ENCODE data around the gene POU2AF1.

The POU2AF1 gene

GRCh38 chr11:111412293-111412692 lies 33.2 kb upstream of the POU2AF1 start:
- Histone ChIP-seq H3K79me2 (ENCODE audit: low read length) (no peaks in the 10 kb centered on the region), H3K9me2 (replicated peaks; ENCODE audit: insufficient read depth, low read length) (no peaks in the 10 kb centered on the region), H3K4me2 (ENCODE audit: low read depth, low read length) (peak overlapping the region; percentile 22; the same call in 1 of the 2 replicates), H3K9me3 (replicated peaks; ENCODE audit: insufficient read depth, low read length) (no peaks in the 10 kb centered on the region), H3K27me3 (replicated peaks; ENCODE audit: insufficient read depth, low read length) (no peaks in the 10 kb centered on the region), H3K9ac (ENCODE audit: low read length) (no peak overlapping the region), H3K36me3 (replicated peaks; ENCODE audit: insufficient read depth, low read length) (no peaks in the 10 kb centered on the region), H3F3A (ENCODE audit: insufficient read depth, low read length) (peaks cover 21% of the 10 kb centered on the region), H4K20me1 (ENCODE audit: insufficient read depth, low read length) (no peaks in the 10 kb centered on the region), H3K4me3 (ENCODE audit: low read length) (no peak overlapping the region), H2AFZ (ENCODE audit: low read length) (peak overlapping the region; percentile 13), H3K27ac (ENCODE audit: low read length) (peak overlapping the region; percentile 41; the same call in 1 of the 2 replicates), H3K4me1 (ENCODE audit: low read length) (peaks cover 87% of the 10 kb centered on the region)
- peak; percentile 54 for DNase-seq
- TF ChIP-seq EZH2phosphoT487 (IDR thresholded peaks at IDR 0.05; ENCODE audit: low read length), result no peak
- no peak for TF ChIP-seq EZH2 (optimal IDR thresholded peaks at IDR 0.05; ENCODE audit: low read depth, low read length)
- TF ChIP-seq, protein P1, sequence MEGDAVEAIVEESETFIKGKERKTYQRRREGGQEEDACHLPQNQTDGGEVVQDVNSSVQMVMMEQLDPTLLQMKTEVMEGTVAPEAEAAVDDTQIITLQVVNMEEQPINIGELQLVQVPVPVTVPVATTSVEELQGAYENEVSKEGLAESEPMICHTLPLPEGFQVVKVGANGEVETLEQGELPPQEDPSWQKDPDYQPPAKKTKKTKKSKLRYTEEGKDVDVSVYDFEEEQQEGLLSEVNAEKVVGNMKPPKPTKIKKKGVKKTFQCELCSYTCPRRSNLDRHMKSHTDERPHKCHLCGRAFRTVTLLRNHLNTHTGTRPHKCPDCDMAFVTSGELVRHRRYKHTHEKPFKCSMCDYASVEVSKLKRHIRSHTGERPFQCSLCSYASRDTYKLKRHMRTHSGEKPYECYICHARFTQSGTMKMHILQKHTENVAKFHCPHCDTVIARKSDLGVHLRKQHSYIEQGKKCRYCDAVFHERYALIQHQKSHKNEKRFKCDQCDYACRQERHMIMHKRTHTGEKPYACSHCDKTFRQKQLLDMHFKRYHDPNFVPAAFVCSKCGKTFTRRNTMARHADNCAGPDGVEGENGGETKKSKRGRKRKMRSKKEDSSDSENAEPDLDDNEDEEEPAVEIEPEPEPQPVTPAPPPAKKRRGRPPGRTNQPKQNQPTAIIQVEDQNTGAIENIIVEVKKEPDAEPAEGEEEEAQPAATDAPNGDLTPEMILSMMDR (IDR thresholded peaks at IDR 0.05; ENCODE audit: low read length), result no peak

DNA sequence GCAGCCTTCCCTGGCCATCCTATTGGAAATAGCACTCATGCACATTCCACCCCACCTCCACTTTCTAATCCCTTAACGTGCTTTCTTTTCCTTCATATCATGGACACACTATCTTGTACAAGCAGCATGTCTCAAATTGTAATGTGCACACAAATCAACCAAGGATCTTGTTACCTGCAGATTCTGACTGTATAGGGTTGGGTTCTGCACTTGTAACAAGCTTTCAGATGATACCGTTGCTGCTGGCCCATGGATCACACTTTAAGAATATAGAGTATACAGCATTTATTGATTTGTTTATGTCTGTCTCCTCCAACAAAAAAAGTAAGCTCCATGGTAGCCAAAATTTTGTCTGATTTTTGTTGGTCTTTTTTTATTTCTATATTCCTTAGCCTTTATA lies 32.4 kb upstream of the POU2AF1 start:
- H3K36me3 ChIP-seq (replicated peaks; ENCODE audit: insufficient read depth, low read length), result no peaks in the 10 kb centered on the region
- H3K4me1 ChIP-seq (ENCODE audit: low read length), result peaks cover 78% of the 10 kb centered on the region
- H3K4me3 ChIP-seq (ENCODE audit: low read length), result no peak overlapping the region
- TF ChIP-seq EZH2 (optimal IDR thresholded peaks at IDR 0.05; ENCODE audit: low read depth, low read length) (no peak), EZH2phosphoT487 (IDR thresholded peaks at IDR 0.05; ENCODE audit: low read length) (no peak)
- TF ChIP-seq, protein P1 (IDR thresholded peaks at IDR 0.05; ENCODE audit: low read length), result no peak
- H2AFZ ChIP-seq (ENCODE audit: low read length), result no peak overlapping the region
- no peaks in the 10 kb centered on the region for H3K9me2 ChIP-seq (replicated peaks; ENCODE audit: insufficient read depth, low read length)
- no peaks in the 10 kb centered on the region for H3K79me2 ChIP-seq (ENCODE audit: low read length)
- no peaks in the 10 kb centered on the region for H3K9me3 ChIP-seq (replicated peaks; ENCODE audit: insufficient read depth, low read length)
- no peak overlapping the region for H3K4me2 ChIP-seq (ENCODE audit: low read depth, low read length)
- H3F3A ChIP-seq (ENCODE audit: insufficient read depth, low read length), result peaks cover 12% of the 10 kb centered on the region
- no peak overlapping the region for H3K9ac ChIP-seq (ENCODE audit: low read length)
- no peaks in the 10 kb centered on the region for H4K20me1 ChIP-seq (ENCODE audit: insufficient read depth, low read length)
- no peak for DNase-seq
- H3K27ac ChIP-seq (ENCODE audit: low read length), result no peak overlapping the region
- H3K27me3 ChIP-seq (replicated peaks; ENCODE audit: insufficient read depth, low read length), result no peaks in the 10 kb centered on the region

- peaks cover 10% of the 10 kb centered on the region; the same call in 1 of the 2 replicates for H3F3A ChIP-seq (ENCODE audit: insufficient read depth, low read length)
- no peak overlapping the region for H2AFZ ChIP-seq (ENCODE audit: low read length)
- no peak for DNase-seq
- no peak for TF ChIP-seq EZH2 (optimal IDR thresholded peaks at IDR 0.05; ENCODE audit: low read depth, low read length)
- TF ChIP-seq EZH2phosphoT487 (IDR thresholded peaks at IDR 0.05; ENCODE audit: low read length), result no peak
- TF ChIP-seq, protein P1 (IDR thresholded peaks at IDR 0.05; ENCODE audit: low read length), result no peak
- no peak overlapping the region for H3K27ac ChIP-seq (ENCODE audit: low read length)
- no peak overlapping the region for H3K4me2 ChIP-seq (ENCODE audit: low read depth, low read length)
- H3K9ac ChIP-seq (ENCODE audit: low read length), result no peak overlapping the region
- H3K36me3 ChIP-seq (replicated peaks; ENCODE audit: insufficient read depth, low read length), result no peaks in the 10 kb centered on the region
- H3K4me3 ChIP-seq (ENCODE audit: low read length), result no peak overlapping the region
- H3K9me2 ChIP-seq (replicated peaks; ENCODE audit: insufficient read depth, low read length), result no peaks in the 10 kb centered on the region
- peaks cover 73% of the 10 kb centered on the region for H3K4me1 ChIP-seq (ENCODE audit: low read length)
- no peaks in the 10 kb centered on the region for H3K79me2 ChIP-seq (ENCODE audit: low read length)
- no peaks in the 10 kb centered on the region for H3K27me3 ChIP-seq (replicated peaks; ENCODE audit: insufficient read depth, low read length)
- H4K20me1 ChIP-seq (ENCODE audit: insufficient read depth, low read length), result no peaks in the 10 kb centered on the region
- H3K9me3 ChIP-seq (replicated peaks; ENCODE audit: insufficient read depth, low read length), result no peaks in the 10 kb centered on the region
These were observed 31.9 kb upstream of the POU2AF1 start for GRCh38 chr11:111410951-111411350.

All from MM.1S (cell line).